Duodenal mucosa (tissue), 2 donors: Measurements from ENCODE around the gene CHFR.
"Not testable (repeated sequence)": the region's sequence is repeated elsewhere in the genome, so short reads cannot be mapped to it uniquely, and the experiment has no call there.

ENCODE experiments used
- H3K27ac ChIP-seq: one replicate; pipeline ENCODE4 v1.7.0; 2013; ENCODE audit warnings: low read depth, low read length
- H3K27me3 ChIP-seq, 2 donors: one replicate each; pipeline ENCODE4 v1.7.0; 2013; ENCODE audit warnings: low read length in 2 of 2, control low read depth in 1 of 2; ENCODE audit not compliant: insufficient read depth in 2 of 2, control insufficient read depth in 1 of 2
- H3K36me3 ChIP-seq, 2 donors: one replicate each; pipeline ENCODE4 v1.7.0; 2013; ENCODE audit warnings: low read length in 2 of 2, control low read depth in 1 of 2; ENCODE audit not compliant: insufficient read depth in 2 of 2, control insufficient read depth in 1 of 2
- H3K4me1 ChIP-seq, 2 donors: one replicate each; pipeline ENCODE4 v1.7.0; 2013; ENCODE audit warnings: low read length in 2 of 2, control low read depth in 1 of 2; ENCODE audit not compliant: insufficient read depth in 2 of 2, control insufficient read depth in 1 of 2
- H3K4me3 ChIP-seq, 2 donors: one replicate each; pipeline ENCODE4 v1.7.0; 2013; ENCODE audit warnings: low read length in 2 of 2, low read depth in 1 of 2
- H3K9ac ChIP-seq, 2 donors: one replicate each; pipeline ENCODE4 v1.7.0; 2013; ENCODE audit warnings: low read length in 2 of 2, low read depth in 1 of 2
- H3K9me3 ChIP-seq, 2 donors: one replicate each; pipeline ENCODE4 v1.7.0; 2013; ENCODE audit warnings: low read length in 2 of 2, control low read depth in 1 of 2; ENCODE audit not compliant: control insufficient read depth in 1 of 2

The CHFR gene

GRCh38 chr12:132842449-132843045, 44.9 kb downstream of the CHFR start:
- no peak overlapping the region for H3K9ac ChIP-seq
- H3K4me3 ChIP-seq: no peak overlapping the region
- no peak overlapping the region for H3K27ac ChIP-seq
- H3K4me1 ChIP-seq: peaks cover 0 to 8% of the 10 kb centered on the region in 2 donors
- H3K9me3 ChIP-seq: no peaks in the 10 kb centered on the region
- no peaks in the 10 kb centered on the region for H3K27me3 ChIP-seq
- H3K36me3 ChIP-seq: peaks cover 31 to 55% of the 10 kb centered on the region in 2 donors

GRCh38 chr12:132841151-132841550, 46.3 kb downstream of the CHFR start:
- Histone ChIP-seq H3K36me3 (peaks cover 21 to 44% of the 10 kb centered on the region in 2 donors), H3K4me1 (peaks cover 0 to 11% of the 10 kb centered on the region in 2 donors), H3K9me3 (no peaks in the 10 kb centered on the region), H3K27ac (no peak overlapping the region), H3K9ac (no peak overlapping the region), H3K27me3 (no peaks in the 10 kb centered on the region), H3K4me3 (no peak overlapping the region)

GRCh38 chr12:132840536-132840935, 46.9 kb downstream of the CHFR start:
- Histone ChIP-seq H3K4me1 (peaks cover 0 to 11% of the 10 kb centered on the region in 2 donors), H3K9me3 (no peaks in the 10 kb centered on the region), H3K36me3 (peaks cover 21 to 39% of the 10 kb centered on the region in 2 donors), H3K9ac (no peak overlapping the region), H3K27ac (no peak overlapping the region), H3K4me3 (no peak overlapping the region), H3K27me3 (no peaks in the 10 kb centered on the region)

- Histone ChIP-seq H3K27me3 (no peaks in the 10 kb centered on the region), H3K27ac (no peak overlapping the region), H3K4me1 (peaks cover 0 to 11% of the 10 kb centered on the region in 2 donors), H3K4me3 (no peak overlapping the region), H3K36me3 (peaks cover 26 to 37% of the 10 kb centered on the region in 2 donors), H3K9ac (no peak overlapping the region), H3K9me3 (no peaks in the 10 kb centered on the region)
Measured at GRCh38 chr12:132839558-132840235, 47.7 kb downstream of the CHFR start.

GRCh38 chr12:132838410-132839080, 48.9 kb downstream of the CHFR start:
- Histone ChIP-seq H3K9ac (no peak overlapping the region), H3K9me3 (no peaks in the 10 kb centered on the region), H3K27ac (no peak overlapping the region), H3K4me1 (peaks cover 0 to 11% of the 10 kb centered on the region in 2 donors), H3K4me3 (no peak overlapping the region), H3K36me3 (peaks cover 21 to 36% of the 10 kb centered on the region in 2 donors), H3K27me3 (no peaks in the 10 kb centered on the region)

- Histone ChIP-seq H3K4me3 (no peak overlapping the region), H3K9ac (no peak overlapping the region), H3K27me3 (no peaks in the 10 kb centered on the region), H3K36me3 (peaks cover 21 to 31% of the 10 kb centered on the region in 2 donors), H3K4me1 (peaks cover 0 to 11% of the 10 kb centered on the region in 2 donors), H3K27ac (no peak overlapping the region), H3K9me3 (no peaks in the 10 kb centered on the region)
Measured at GRCh38 chr12:132837693-132838409, 49.6 kb downstream of the CHFR start.

GRCh38 chr12:132836795-132837331, 50.5 kb downstream of the CHFR start:
- Histone ChIP-seq H3K27ac (no peak overlapping the region), H3K27me3 (no peaks in the 10 kb centered on the region), H3K9me3 (no peaks in the 10 kb centered on the region), H3K4me1 (peaks cover 0 to 11% of the 10 kb centered on the region in 2 donors), H3K4me3 (peak overlapping the region in 1 of 2 donors; percentile 32), H3K9ac (no peak overlapping the region), H3K36me3 (peaks cover 24 to 25% of the 10 kb centered on the region in 2 donors)

- not testable (repeated sequence) for H3K27me3 ChIP-seq, H3K27ac ChIP-seq, H3K9ac ChIP-seq, H3K9me3 ChIP-seq
- Histone ChIP-seq H3K4me1 (peaks cover 0 to 11% of the 10 kb centered on the region in 2 donors), H3K36me3 (peaks cover 24 to 25% of the 10 kb centered on the region in 2 donors), H3K4me3 (peak overlapping the region in 1 of 2 donors; percentile 32)
Measured at GRCh38 chr12:132836230-132836629, 51.2 kb downstream of the CHFR start.

GRCh38 chr12:132835076-132836025, 52.1 kb downstream of the CHFR start:
- Histone ChIP-seq H3K9ac (no peak overlapping the region), H3K36me3 (peaks cover 16 to 20% of the 10 kb centered on the region in 2 donors), H3K27me3 (no peaks in the 10 kb centered on the region), H3K4me1 (peaks cover 0 to 11% of the 10 kb centered on the region in 2 donors), H3K4me3 (no peak overlapping the region), H3K9me3 (no peaks in the 10 kb centered on the region), H3K27ac (no peak overlapping the region)
